ENCODE results near the gene WDFY4. TPM values are rescaled to one million over a fixed set of nuclear protein-coding genes. Genes with fewer than 3 reads are reported as not detected.

WDFY4 gene
- total and polyA plus RNA-seq, 2 experiments from 2014 or later: 0.14 TPM; not detected in 1

- H2AFZ ChIP-seq: no peak overlapping the region
- H3K36me3 ChIP-seq (ENCODE audit: insufficient read depth): no peaks in the 10 kb centered on the region
- Mint-ChIP-seq H3K4me1 (no peaks in the 10 kb centered on the region), H3K27ac (no peak overlapping the region), H3K27me3 (ENCODE audit: insufficient read depth, low read depth, poor library complexity) (peaks cover 5% of the 10 kb centered on the region), H3K9me3 (no peaks in the 10 kb centered on the region; the same call in 2 of the 3 replicates), H3K4me3 (no peak overlapping the region), H3K36me3 (ENCODE audit: low read depth) (no peaks in the 10 kb centered on the region)
- H3K4me3 ChIP-seq: no peak overlapping the region
- no peaks in the 10 kb centered on the region for H3K4me1 ChIP-seq (ENCODE audit: insufficient read depth)
- no peaks in the 10 kb centered on the region; the same call in 1 of the 2 replicates for H3K9me2 ChIP-seq (ENCODE audit: insufficient read depth)
- ATAC-seq: no peak
- H3K4me2 ChIP-seq: no peak overlapping the region
- H3F3A ChIP-seq (replicated peaks; ENCODE audit: low read depth): no peaks in the 10 kb centered on the region
- no peaks in the 10 kb centered on the region for H4K20me1 ChIP-seq (replicated peaks; ENCODE audit: insufficient read depth)
- H3K27me3 ChIP-seq (ENCODE audit: insufficient read depth): no peaks in the 10 kb centered on the region
- no peak for DNase-seq (ENCODE audit: low spot score)
- TF ChIP-seq ZNF462 (CRISPR knock-in tag; IDR thresholded peaks at IDR 0.05) (no peak), JUNB (IDR thresholded peaks at IDR 0.05; ENCODE audit: unreplicated experiment) (no peak), EZH2 (IDR thresholded peaks at IDR 0.05; ENCODE audit: low read depth, unreplicated experiment) (no peak), ZNF331 (CRISPR knock-in tag; IDR thresholded peaks at IDR 0.05; ENCODE audit: low read depth) (no peak), ZNF114 (CRISPR knock-in tag; IDR thresholded peaks at IDR 0.05) (no peak), STAT1 (IDR thresholded peaks at IDR 0.05; ENCODE audit: unreplicated experiment) (no peak), CTCF (conservative IDR thresholded peaks at IDR 0.05; ENCODE audit: low read depth in 2 of 2) (no peak), NANOG (IDR thresholded peaks at IDR 0.05; ENCODE audit: borderline replicate concordance) (no peak), CREB1 (CRISPR knock-in tag; IDR thresholded peaks at IDR 0.05; ENCODE audit: low read depth) (no peak)
- H3K79me2 ChIP-seq (replicated peaks; ENCODE audit: insufficient read depth): no peaks in the 10 kb centered on the region
- H3K27ac ChIP-seq (ENCODE audit: low read depth): no peak overlapping the region
These were observed 105.9 kb downstream of the WDFY4 start for GRCh38 chr10:48790457-48791044.
